ENCODE results near the gene FHL3. TPM values are rescaled to one million over a fixed set of nuclear protein-coding genes. Genes with fewer than 3 reads are reported as not detected.

Gene FHL3
- total and polyA plus RNA-seq, 8 donors = 5.1 to 11.3 (median 8.0) TPM

- WGBS, 2 donors = 4 to 5% methylated on average over 94 to 115 of the region's 115 CpGs
- no peak for TF ChIP-seq CTCF (IDR thresholded peaks at IDR 0.05)
- intact Hi-C loops (cut with DNase I) = no loop called here
- Histone ChIP-seq H3K27me3 (peaks cover 0 to 35% (median 12%) of the 10 kb centered on the region in 4 donors), H3K4me1 (peaks cover 4 to 12% (median 10%) of the 10 kb centered on the region in 3 donors), H3K4me3 (peak overlapping the region in 1 of 4 donors; percentile 45), H3K27ac (no peak overlapping the region), H3K9me3 (no peaks in the 10 kb centered on the region), H3K36me3 (no peaks in the 10 kb centered on the region)
- no peak for ATAC-seq
- peak in 3 of 6 donors; percentile 45 to 76 (median 66) for DNase-seq
- no peak for FAIRE-seq
Observed at GRCh38 chr1:38045401-38046332, 40.4 kb upstream of the FHL3 start.

GRCh38 chr1:38044221-38045215 lies 39.2 kb upstream of the FHL3 start:
- Histone ChIP-seq H3K4me1 (peaks cover 4 to 12% (median 10%) of the 10 kb centered on the region in 3 donors), H3K4me3 (peak overlapping the region in 1 of 4 donors; percentile 14), H3K27ac (no peak overlapping the region), H3K27me3 (peaks cover 0 to 35% (median 12%) of the 10 kb centered on the region in 4 donors), H3K36me3 (no peaks in the 10 kb centered on the region), H3K9me3 (no peaks in the 10 kb centered on the region)
- ATAC-seq = no peak
- TF ChIP-seq CTCF (IDR thresholded peaks at IDR 0.05) = no peak
- no peak for FAIRE-seq
- DNase-seq = peak in 1 of 6 donors; percentile 61
- WGBS, 2 donors = 8 to 9% methylated on average over 67 to 70 of the region's 70 CpGs
- intact Hi-C loops (cut with DNase I) = no loop called here

GRCh38 chr1:38043036-38043747 lies 37.9 kb upstream of the FHL3 start:
- no peak for DNase-seq
- H3K9me3 ChIP-seq = no peaks in the 10 kb centered on the region
- no peak for FAIRE-seq
- H3K36me3 ChIP-seq = no peaks in the 10 kb centered on the region
- no peak for TF ChIP-seq CTCF (IDR thresholded peaks at IDR 0.05)
- ATAC-seq = no peak
- no peak overlapping the region for H3K27ac ChIP-seq
- intact Hi-C loops (cut with DNase I) = no loop called here
- peaks cover 4 to 12% (median 10%) of the 10 kb centered on the region in 3 donors for H3K4me1 ChIP-seq
- no peak overlapping the region for H3K4me3 ChIP-seq
- H3K27me3 ChIP-seq = peaks cover 0 to 35% (median 12%) of the 10 kb centered on the region in 4 donors
- WGBS, 2 donors = 74 to 79% methylated on average over 12 of the region's 12 CpGs

GRCh38 chr1:38041936-38042834 lies 36.9 kb upstream of the FHL3 start:
- Histone ChIP-seq H3K36me3 (no peaks in the 10 kb centered on the region), H3K9me3 (no peaks in the 10 kb centered on the region), H3K27me3 (peaks cover 0 to 35% (median 12%) of the 10 kb centered on the region in 4 donors), H3K4me1 (peaks cover 4 to 12% (median 7%) of the 10 kb centered on the region in 3 donors), H3K27ac (no peak overlapping the region), H3K4me3 (no peak overlapping the region)
- 81 to 84% methylated on average over 21 of the region's 21 CpGs for WGBS, 2 donors
- no peak for ATAC-seq
- no peak for FAIRE-seq
- intact Hi-C loops (cut with DNase I) = no loop called here
- DNase-seq = no peak
- TF ChIP-seq CTCF (IDR thresholded peaks at IDR 0.05) = no peak
